HG02571 (cell line): ENCODE data around the gene FEM1A.
A peak's percentile ranks its signal among the peaks of the same experiment; 100 is the strongest.
"Not testable (repeated sequence)": the region's sequence is repeated elsewhere in the genome, so short reads cannot be mapped to it uniquely, and the experiment has no call there.

Experiments
- ATAC-seq: cut with Tn5 transposase; IDR thresholded peaks from one replicate; pipeline ENCODE4 v1.9.1; 2021; ENCODE audit warnings: mild to moderate bottlenecking, moderate library complexity; ENCODE audit not compliant: unreplicated experiment

The FEM1A gene

GRCh38 chr19:4791183-4792018 is at the start of gene FEM1A:
TSS of gene FEM1A (plus strand) at chr19:4791734. CDS start at chr19:4791855, 121 bp downstream.
- peak; percentile 89 for ATAC-seq

- ATAC-seq, result no peak
Observed at GRCh38 chr19:4742723-4743646, 48.5 kb upstream of the FEM1A start.

GRCh38 chr19:4744451-4745174 is 46.9 kb upstream of the FEM1A start:
- ATAC-seq, result no peak

GRCh38 chr19:4745175-4745574 is 46.4 kb upstream of the FEM1A start:
- ATAC-seq, result not testable (repeated sequence)

- ATAC-seq, result no peak
Observed at GRCh38 chr19:4745986-4746385, 45.5 kb upstream of the FEM1A start.

GRCh38 chr19:4748185-4748584 is 43.3 kb upstream of the FEM1A start:
- no peak for ATAC-seq

GRCh38 chr19:4748589-4748988 is 42.9 kb upstream of the FEM1A start:
- no peak for ATAC-seq

- no peak for ATAC-seq
Observed at GRCh38 chr19:4749870-4750590, 41.5 kb upstream of the FEM1A start.

- no peak for ATAC-seq
Observed at GRCh38 chr19:4754248-4754647, 37.3 kb upstream of the FEM1A start.

- ATAC-seq, result no peak
Observed at GRCh38 chr19:4755459-4755858, 36.1 kb upstream of the FEM1A start.

GRCh38 chr19:4758082-4758481 is 33.5 kb upstream of the FEM1A start:
- ATAC-seq, result no peak

- ATAC-seq, result no peak
Observed at GRCh38 chr19:4758659-4759058, 32.9 kb upstream of the FEM1A start.

GRCh38 chr19:4759388-4760284 is 31.9 kb upstream of the FEM1A start:
- peak; percentile 51 for ATAC-seq

- ATAC-seq, result no peak
Observed at GRCh38 chr19:4760285-4760650, 31.3 kb upstream of the FEM1A start.

GRCh38 chr19:4763021-4763420 is 28.5 kb upstream of the FEM1A start:
- ATAC-seq, result no peak

- no peak for ATAC-seq
Observed at GRCh38 chr19:4764393-4764660, 27.2 kb upstream of the FEM1A start.

- no peak for ATAC-seq
Observed at GRCh38 chr19:4768934-4769777, 22.4 kb upstream of the FEM1A start.

GRCh38 chr19:4772566-4772965 is 19.0 kb upstream of the FEM1A start:
- no peak for ATAC-seq
